GM23338 (cell line): ENCODE data around the gene CLNK. TPM values are rescaled to one million over a fixed set of nuclear protein-coding genes. Genes with fewer than 3 reads are reported as not detected.

Experiments used
- ATAC-seq: fragments of 200-7000 bp; cut with Tn5 transposase; 3 replicates; pipeline ENCODE4 v1.9.1; 2020
- DNase-seq: peaks from one replicate; pipeline ENCODE4 v3.0.0-alpha.2; 2015; ENCODE audit warnings: low spot score
- H2AFZ ChIP-seq: fragments of 200-600 bp; sonication (generic); 2 replicates; pipeline ENCODE4 v1.8.0; 2016; ENCODE audit warnings: antibody characterized with exemption, mild to moderate bottlenecking, moderate library complexity
- H3F3A ChIP-seq: fragments of 200-600 bp; sonication (generic); replicated peaks from 2 replicates; pipeline ENCODE4 v1.8.0; 2017; ENCODE audit warnings: antibody characterized with exemption, mixed run types, low read depth
- H3K27ac ChIP-seq: fragments of 200-600 bp; sonication (generic); 2 replicates; pipeline ENCODE4 v1.6.1; 2016; ENCODE audit warnings: low read depth
- H3K27me3 ChIP-seq: fragments of 200-600 bp; sonication (generic); 2 replicates; pipeline ENCODE4 v1.8.0; 2016; ENCODE audit warnings: mild to moderate bottlenecking, mixed run types, moderate library complexity; ENCODE audit not compliant: insufficient read depth
- H3K36me3 ChIP-seq: fragments of 200-600 bp; sonication (generic); 2 replicates; pipeline ENCODE4 v1.8.0; 2016; ENCODE audit warnings: mild to moderate bottlenecking; ENCODE audit not compliant: insufficient read depth
- H3K4me1 ChIP-seq: fragments of 200-600 bp; sonication (generic); 2 replicates; pipeline ENCODE4 v1.8.0; 2016; ENCODE audit warnings: mild to moderate bottlenecking, moderate library complexity; ENCODE audit not compliant: insufficient read depth
- H3K4me2 ChIP-seq: fragments of 200-600 bp; sonication (generic); 2 replicates; pipeline ENCODE4 v1.7.1; 2017; ENCODE audit warnings: mixed run types
- H3K4me3 ChIP-seq: fragments of 200-600 bp; sonication (generic); 2 replicates; pipeline ENCODE4 v1.6.1; 2016; ENCODE audit warnings: mixed run types
- H3K79me2 ChIP-seq: fragments of 200-600 bp; sonication (generic); replicated peaks from 2 replicates; pipeline ENCODE4 v1.8.0; 2017; ENCODE audit warnings: mild to moderate bottlenecking; ENCODE audit not compliant: insufficient read depth
- H3K9me2 ChIP-seq: fragments of 200-600 bp; sonication (generic); 2 replicates; pipeline ENCODE4 v1.8.0; 2017; ENCODE audit not compliant: insufficient read depth
- H4K20me1 ChIP-seq: fragments of 200-600 bp; sonication (generic); replicated peaks from 2 replicates; pipeline ENCODE4 v1.8.0; 2017; ENCODE audit warnings: mild to moderate bottlenecking; ENCODE audit not compliant: insufficient read depth
- H3K27ac Mint-ChIP-seq: 2 replicates; pipeline ENCODE4 v1.8.0; 2020; ENCODE audit warnings: inconsistent platforms, mild to moderate bottlenecking, moderate library complexity, mixed read lengths
- H3K27me3 Mint-ChIP-seq: 3 replicates; pipeline ENCODE4 v1.8.0; 2022; ENCODE audit warnings: low read depth, mild to moderate bottlenecking, moderate library complexity, mixed read lengths, inconsistent platforms; ENCODE audit not compliant: insufficient read depth, poor library complexity
- H3K36me3 Mint-ChIP-seq: 3 replicates; pipeline ENCODE4 v1.8.0; 2021; ENCODE audit warnings: low read depth, mild to moderate bottlenecking, inconsistent platforms, moderate library complexity, mixed read lengths
- H3K4me1 Mint-ChIP-seq: 3 replicates; pipeline ENCODE4 v1.8.0; 2020; ENCODE audit warnings: mild to moderate bottlenecking, inconsistent platforms, mixed read lengths
- H3K4me3 Mint-ChIP-seq: 3 replicates; pipeline ENCODE4 v1.8.0; 2021; ENCODE audit warnings: moderate library complexity, mild to moderate bottlenecking, inconsistent platforms, mixed read lengths
- H3K9me3 Mint-ChIP-seq: 3 replicates; pipeline ENCODE4 v1.8.0; 2020; ENCODE audit warnings: moderate library complexity, mild to moderate bottlenecking, inconsistent platforms, mixed read lengths
- CREB1 ChIP-seq: fragments of 250-450 bp; sonication (Bioruptor Pico); IDR thresholded peaks from 2 replicates; pipeline ENCODE4 v1.5.0; 2020; ENCODE audit warnings: low read depth, mild to moderate bottlenecking, moderate library complexity
- CTCF ChIP-seq, 2 experiments: fragments of 200-600 bp in 1 of 2; sonication (generic) in 1 of 2; conservative IDR thresholded peaks; 2 replicates each; pipeline versions ENCODE4 v1.5.1 to v1.6.1; 2016 to 2017; ENCODE audit warnings: antibody characterized with exemption in 2 of 2, low read depth in 2 of 2, mild to moderate bottlenecking in 2 of 2, moderate library complexity in 1 of 2
- ETS1 ChIP-seq: IDR thresholded peaks from 2 replicates; pipeline ENCODE4 v1.6.1; 2016; ENCODE audit warnings: antibody characterized with exemption
- EZH2 ChIP-seq: fragments of 200-600 bp; sonication (generic); IDR thresholded peaks from one replicate; pipeline ENCODE4 v1.8.0; 2017; ENCODE audit warnings: antibody characterized with exemption, mild to moderate bottlenecking, low read depth; ENCODE audit not compliant: unreplicated experiment
- EZH2phosphoT487 ChIP-seq: fragments of 200-600 bp; sonication (generic); IDR thresholded peaks from one replicate; pipeline ENCODE4 v1.8.1; 2018; ENCODE audit warnings: antibody characterized with exemption; ENCODE audit not compliant: unreplicated experiment
- JUNB ChIP-seq: IDR thresholded peaks from one replicate; pipeline ENCODE4 v1.6.1; 2016; ENCODE audit warnings: antibody characterized with exemption; ENCODE audit not compliant: unreplicated experiment
- NANOG ChIP-seq: IDR thresholded peaks from 2 replicates; pipeline ENCODE4 v1.6.1; 2016; ENCODE audit warnings: antibody characterized with exemption, borderline replicate concordance
- POLR2AphosphoS5 ChIP-seq: IDR thresholded peaks from 2 replicates; pipeline ENCODE4 v1.6.1; 2016; ENCODE audit warnings: antibody characterized with exemption, low read depth
- REST ChIP-seq: IDR thresholded peaks from one replicate; pipeline ENCODE4 v1.6.1; 2018; ENCODE audit warnings: antibody characterized with exemption; ENCODE audit not compliant: unreplicated experiment
- STAT1 ChIP-seq: IDR thresholded peaks from one replicate; pipeline ENCODE4 v1.6.1; 2016; ENCODE audit warnings: antibody characterized with exemption; ENCODE audit not compliant: unreplicated experiment
- ZNF114 ChIP-seq: fragments of 250-450 bp; sonication (Bioruptor Pico); IDR thresholded peaks from 2 replicates; pipeline ENCODE4 v1.5.0; 2020; ENCODE audit warnings: mild to moderate bottlenecking, moderate library complexity
- ZNF331 ChIP-seq: fragments of 250-450 bp; sonication (Bioruptor Pico); IDR thresholded peaks from 2 replicates; pipeline ENCODE4 v1.5.0; 2020; ENCODE audit warnings: low read depth, mild to moderate bottlenecking, moderate library complexity
- ZNF462 ChIP-seq: fragments of 250-450 bp; sonication (Bioruptor Pico); IDR thresholded peaks from 2 replicates; pipeline ENCODE4 v1.5.0; 2020; ENCODE audit warnings: mild to moderate bottlenecking, moderate library complexity
- polyA plus RNA-seq: library from polyadenylated mRNA; unstranded; fragments of >200 nt; fragmentation: Nextera tagmentation; extraction: Ambion mirVana; gene quantifications from 2 replicates; pipeline ENCODE4 v1.2.1, GENCODE V29; 2016
- total RNA-seq: library from RNA; depleted of rRNA; stranded (reverse); fragments of >200 nt; shearing (Covaris generic); gene quantifications from 2 replicates; pipeline ENCODE4 v1.2.3, GENCODE V29; 2014

The CLNK gene
- total and polyA plus RNA-seq, 2 experiments from 2014 or later = not detected

GRCh38 chr4:10639100-10639499 is 45.5 kb downstream of the CLNK start:
- H3K4me3 Mint-ChIP-seq = no peak overlapping the region

More at GRCh38 chr4:10639100-10639499, 45.5 kb downstream of the CLNK start:
- Histone ChIP-seq H3K4me3 (no peak overlapping the region), H3F3A (no peaks in the 10 kb centered on the region), H3K27me3 (no peaks in the 10 kb centered on the region), H4K20me1 (no peaks in the 10 kb centered on the region), H3K36me3 (no peaks in the 10 kb centered on the region), H3K79me2 (no peaks in the 10 kb centered on the region), H3K9me2 (peaks cover 5% of the 10 kb centered on the region; the same call in 1 of the 2 replicates), H2AFZ (no peak overlapping the region), H3K27ac (no peak overlapping the region), H3K4me2 (no peak overlapping the region), H3K4me1 (no peaks in the 10 kb centered on the region)
- H3K27ac Mint-ChIP-seq = no peak overlapping the region
- DNase-seq (no peak), ATAC-seq (no peak)
- no peak for TF ChIP-seq NANOG
- TF ChIP-seq ZNF462 = no peak
- TF ChIP-seq STAT1 = no peak
- no peak for TF ChIP-seq REST
- TF ChIP-seq CREB1 = no peak
- TF ChIP-seq ZNF331 (CRISPR knock-in tag) = no peak
- TF ChIP-seq EZH2phosphoT487 = no peak
- TF ChIP-seq ZNF114 (CRISPR knock-in tag) = no peak
- TF ChIP-seq JUNB = no peak
- TF ChIP-seq CTCF (conservative IDR thresholded peaks at IDR 0.05; ENCODE audit: low read depth in 2 of 2) = no peak
- no peak for TF ChIP-seq EZH2
- TF ChIP-seq ETS1 = no peak
- TF ChIP-seq POLR2AphosphoS5 = no peak
- H3K9me3 Mint-ChIP-seq = no peaks in the 10 kb centered on the region; the same call in 2 of the 3 replicates
- 0 out of 3 replicates have a peak, but pooled peaks cover 2% of the 10 kb centered on the region for H3K4me1 Mint-ChIP-seq
- H3K27me3 Mint-ChIP-seq = no peaks in the 10 kb centered on the region
- H3K36me3 Mint-ChIP-seq = no peaks in the 10 kb centered on the region
